ENCODE data around the gene CCT8. TPM values are rescaled to one million over a fixed set of nuclear protein-coding genes. Genes with fewer than 3 reads are reported as not detected.

CCT8 gene
- total RNA-seq, 5 donors from 2014 or later (not counting 1 experiment from before 2014, with no cell fraction given): 103 to 131 (median 115) TPM

GRCh38 chr21:29053656-29054055, 19.8 kb downstream of the CCT8 start:
- no peak overlapping the region for H3K27ac Mint-ChIP-seq
- no peaks in the 10 kb centered on the region for H3K9me3 Mint-ChIP-seq
- Histone ChIP-seq H3K27ac (ENCODE audit: low read length) (no peak overlapping the region), H3K36me3 (ENCODE audit: control insufficient read depth in 2 of 2, extremely low read depth in 1 of 2, insufficient read depth in 1 of 2, low read length in 1 of 2) (peaks cover 13 to 84% of the 10 kb centered on the region in 2 donors), H3K9me3 (no peaks in the 10 kb centered on the region), H3K4me1 (ENCODE audit: control insufficient read depth in 1 of 2, extremely low read depth in 1 of 2, insufficient read depth in 2 of 2, low read length in 2 of 2) (no peaks in the 10 kb centered on the region), H3K4me3 (ENCODE audit: control insufficient read depth in 1 of 2, extremely low read depth in 1 of 2, low read length in 1 of 2) (no peak overlapping the region), H3K27me3 (replicated peaks in 1 of 2; ENCODE audit: control insufficient read depth in 2 of 2, extremely low read depth in 1 of 2, insufficient read depth in 2 of 2, low read length in 1 of 2) (no peaks in the 10 kb centered on the region)
- ChIA-PET CTCF (no interaction called here), POLR2A (no interaction called here)
- no peak overlapping the region for H3K4me3 Mint-ChIP-seq
- peaks cover 40% of the 10 kb centered on the region for H3K36me3 Mint-ChIP-seq
- H3K27me3 Mint-ChIP-seq: no peaks in the 10 kb centered on the region
- DNase-seq: no peak
- WGBS (ENCODE audit: insufficient coverage): 93% methylated on average over 3 of the region's 4 CpGs
- no peak for ATAC-seq (replicated peaks in 1 of 4)
- H3K4me1 Mint-ChIP-seq: no peaks in the 10 kb centered on the region

GRCh38 chr21:29053011-29053553, 20.4 kb downstream of the CCT8 start:
- no peak for DNase-seq
- Mint-ChIP-seq H3K4me3 (no peak overlapping the region), H3K27ac (no peak overlapping the region), H3K27me3 (no peaks in the 10 kb centered on the region), H3K4me1 (no peaks in the 10 kb centered on the region), H3K36me3 (peaks cover 42% of the 10 kb centered on the region), H3K9me3 (no peaks in the 10 kb centered on the region)
- Histone ChIP-seq H3K27ac (ENCODE audit: low read length) (no peak overlapping the region), H3K36me3 (ENCODE audit: control insufficient read depth in 2 of 2, extremely low read depth in 1 of 2, insufficient read depth in 1 of 2, low read length in 1 of 2) (peaks cover 9 to 82% of the 10 kb centered on the region in 2 donors), H3K4me1 (ENCODE audit: control insufficient read depth in 1 of 2, extremely low read depth in 1 of 2, insufficient read depth in 2 of 2, low read length in 2 of 2) (no peaks in the 10 kb centered on the region), H3K4me3 (ENCODE audit: control insufficient read depth in 1 of 2, extremely low read depth in 1 of 2, low read length in 1 of 2) (no peak overlapping the region), H3K9me3 (no peaks in the 10 kb centered on the region), H3K27me3 (replicated peaks in 1 of 2; ENCODE audit: control insufficient read depth in 2 of 2, extremely low read depth in 1 of 2, insufficient read depth in 2 of 2, low read length in 1 of 2) (no peaks in the 10 kb centered on the region)
- CTCF ChIA-PET: no interaction called here
- 100% methylated on average over 2 of the region's 5 CpGs for WGBS (ENCODE audit: insufficient coverage)
- POLR2A ChIA-PET: interaction anchor here in 1 of 2 donors (0.8 kb wide), 1 partner anchor 18 kb away, joined by 3 read pairs; no protein-coding TSS in a partner anchor
- peak in 2 of 4 experiments; percentile 15 to 21 for ATAC-seq (replicated peaks in 1 of 4)

GRCh38 chr21:29052224-29052623, 21.2 kb downstream of the CCT8 start:
- no peaks in the 10 kb centered on the region for H3K9me3 ChIP-seq
- Mint-ChIP-seq H3K4me1 (peaks cover 0 to 1% (median 0%) of the 10 kb centered on the region in 3 donors), H3K4me3 (no peak overlapping the region), H3K36me3 (peaks cover 42% of the 10 kb centered on the region), H3K27ac (no peak overlapping the region), H3K27me3 (no peaks in the 10 kb centered on the region), H3K9me3 (no peaks in the 10 kb centered on the region)
- H3K36me3 ChIP-seq (ENCODE audit: control insufficient read depth in 2 of 2, extremely low read depth in 1 of 2, insufficient read depth in 1 of 2, low read length in 1 of 2): peaks cover 5 to 82% of the 10 kb centered on the region in 2 donors
- H3K4me3 ChIP-seq (ENCODE audit: control insufficient read depth in 1 of 2, extremely low read depth in 1 of 2, low read length in 1 of 2): no peak overlapping the region
- DNase-seq (no peak), ATAC-seq (replicated peaks in 1 of 4) (no peak)
- no peak overlapping the region for H3K27ac ChIP-seq (ENCODE audit: low read length)
- H3K27me3 ChIP-seq (replicated peaks in 1 of 2; ENCODE audit: control insufficient read depth in 2 of 2, extremely low read depth in 1 of 2, insufficient read depth in 2 of 2, low read length in 1 of 2): no peaks in the 10 kb centered on the region
- H3K4me1 ChIP-seq (ENCODE audit: control insufficient read depth in 1 of 2, extremely low read depth in 1 of 2, insufficient read depth in 2 of 2, low read length in 2 of 2): no peaks in the 10 kb centered on the region
- no CpG with 5 or more reads among the region's 5 CpGs for WGBS (ENCODE audit: insufficient coverage)
- POLR2A ChIA-PET: interaction anchor here in 1 of 2 donors (0.6 to 0.8 kb wide), 2 partner anchors 17 to 24 kb away, joined by 3 read pairs; no protein-coding TSS in a partner anchor
- CTCF ChIA-PET: no interaction called here

GRCh38 chr21:29034678-29035077, 38.8 kb downstream of the CCT8 start:
- no peaks in the 10 kb centered on the region for H3K27me3 Mint-ChIP-seq
- Histone ChIP-seq H3K9me3 (no peaks in the 10 kb centered on the region), H3K4me3 (ENCODE audit: control insufficient read depth in 1 of 2, extremely low read depth in 1 of 2, low read length in 1 of 2) (no peak overlapping the region), H3K27me3 (replicated peaks in 1 of 2; ENCODE audit: control insufficient read depth in 2 of 2, extremely low read depth in 1 of 2, insufficient read depth in 2 of 2, low read length in 1 of 2) (no peaks in the 10 kb centered on the region), H3K27ac (ENCODE audit: low read length) (no peak overlapping the region), H3K4me1 (ENCODE audit: control insufficient read depth in 1 of 2, extremely low read depth in 1 of 2, insufficient read depth in 2 of 2, low read length in 2 of 2) (no peaks in the 10 kb centered on the region), H3K36me3 (ENCODE audit: control insufficient read depth in 2 of 2, extremely low read depth in 1 of 2, insufficient read depth in 1 of 2, low read length in 1 of 2) (peaks cover 20 to 86% of the 10 kb centered on the region in 2 donors)
- H3K36me3 Mint-ChIP-seq: peaks cover 50% of the 10 kb centered on the region
- H3K9me3 Mint-ChIP-seq: no peaks in the 10 kb centered on the region
- no peak for ATAC-seq (replicated peaks in 1 of 4)
- ChIA-PET POLR2A (interaction anchor here (0.7 to 1.5 kb wide), 4 partner anchors 17 to 32 kb away, joined by 3 to 6 read pairs (median 4); no protein-coding TSS in a partner anchor), CTCF (interaction anchor here in 1 of 2 donors (1.3 kb wide), 1 partner anchor 10 kb away, joined by 3 read pairs; the partner anchor contains the start of gene USP16)
- H3K4me3 Mint-ChIP-seq: no peak overlapping the region
- no peak overlapping the region for H3K27ac Mint-ChIP-seq
- 100% methylated on average over 1 of the region's 1 CpG for WGBS (ENCODE audit: insufficient coverage)
- H3K4me1 Mint-ChIP-seq: peaks cover 15 to 24% (median 22%) of the 10 kb centered on the region in 3 donors
- DNase-seq: no peak

GRCh38 chr21:29033871-29034270, 39.6 kb downstream of the CCT8 start:
- Mint-ChIP-seq H3K27me3 (no peaks in the 10 kb centered on the region), H3K4me3 (no peak overlapping the region), H3K27ac (no peak overlapping the region), H3K36me3 (peaks cover 52% of the 10 kb centered on the region), H3K9me3 (no peaks in the 10 kb centered on the region), H3K4me1 (peaks cover 19 to 27% (median 27%) of the 10 kb centered on the region in 3 donors)
- Histone ChIP-seq H3K4me1 (ENCODE audit: control insufficient read depth in 1 of 2, extremely low read depth in 1 of 2, insufficient read depth in 2 of 2, low read length in 2 of 2) (no peaks in the 10 kb centered on the region), H3K9me3 (no peaks in the 10 kb centered on the region), H3K27me3 (replicated peaks in 1 of 2; ENCODE audit: control insufficient read depth in 2 of 2, extremely low read depth in 1 of 2, insufficient read depth in 2 of 2, low read length in 1 of 2) (no peaks in the 10 kb centered on the region), H3K36me3 (ENCODE audit: control insufficient read depth in 2 of 2, extremely low read depth in 1 of 2, insufficient read depth in 1 of 2, low read length in 1 of 2) (peaks cover 20 to 83% of the 10 kb centered on the region in 2 donors), H3K27ac (ENCODE audit: low read length) (no peak overlapping the region), H3K4me3 (ENCODE audit: control insufficient read depth in 1 of 2, extremely low read depth in 1 of 2, low read length in 1 of 2) (no peak overlapping the region)
- CTCF ChIA-PET: interaction anchor here in 1 of 2 donors (1.3 kb wide), 1 partner anchor 9 kb away, joined by 3 read pairs; the partner anchor contains the start of gene USP16
- 95% methylated on average over 3 of the region's 3 CpGs for WGBS (ENCODE audit: insufficient coverage)
- ATAC-seq (replicated peaks in 1 of 4): no peak
- POLR2A ChIA-PET: interaction anchor here in 1 of 2 donors (1.5 kb wide), 1 partner anchor 31 kb away, joined by 3 read pairs; no protein-coding TSS in a partner anchor
- no peak for DNase-seq

- H3K4me3 Mint-ChIP-seq: no peak overlapping the region
- H3K9me3 Mint-ChIP-seq: no peaks in the 10 kb centered on the region
- POLR2A ChIA-PET: no interaction called here
- Histone ChIP-seq H3K27ac (ENCODE audit: low read length) (no peak overlapping the region), H3K4me1 (ENCODE audit: control insufficient read depth in 1 of 2, extremely low read depth in 1 of 2, insufficient read depth in 2 of 2, low read length in 2 of 2) (no peaks in the 10 kb centered on the region), H3K27me3 (replicated peaks in 1 of 2; ENCODE audit: control insufficient read depth in 2 of 2, extremely low read depth in 1 of 2, insufficient read depth in 2 of 2, low read length in 1 of 2) (no peaks in the 10 kb centered on the region), H3K9me3 (no peaks in the 10 kb centered on the region), H3K4me3 (ENCODE audit: control insufficient read depth in 1 of 2, extremely low read depth in 1 of 2, low read length in 1 of 2) (no peak overlapping the region), H3K36me3 (ENCODE audit: control insufficient read depth in 2 of 2, extremely low read depth in 1 of 2, insufficient read depth in 1 of 2, low read length in 1 of 2) (peaks cover 20 to 83% of the 10 kb centered on the region in 2 donors)
- WGBS (ENCODE audit: insufficient coverage): no CpG with 5 or more reads among the region's 4 CpGs
- CTCF ChIA-PET: no interaction called here
- DNase-seq: no peak
- H3K4me1 Mint-ChIP-seq: peaks cover 19 to 27% (median 27%) of the 10 kb centered on the region in 3 donors
- peaks cover 54% of the 10 kb centered on the region for H3K36me3 Mint-ChIP-seq
- no peaks in the 10 kb centered on the region for H3K27me3 Mint-ChIP-seq
- no peak for ATAC-seq (replicated peaks in 1 of 4)
- H3K27ac Mint-ChIP-seq: no peak overlapping the region
Measured at GRCh38 chr21:29033301-29033700, 40.1 kb downstream of the CCT8 start.

Measured in T-cell (primary cell).